ENCODE measurements around the gene TPD52L2.

GRCh38 chr20:63876489-63877036, 11.5 kb downstream of the TPD52L2 start:
- TF ChIP-seq CTCF (IDR thresholded peaks at IDR 0.05), result no peak
- no peak for TF ChIP-seq POLR2AphosphoS5 (IDR thresholded peaks at IDR 0.05)
